Progenitor cell of endocrine pancreas (in vitro differentiated cells): Measurements from ENCODE around the gene TMX4. TPM values are rescaled to one million over a fixed set of nuclear protein-coding genes. Genes with fewer than 3 reads are reported as not detected.
A peak's percentile ranks its signal among the peaks of the same experiment; 100 is the strongest.

Experiments
- DNase-seq: peaks from one replicate; pipeline ENCODE4 v3.0.0; 2021; ENCODE audit warnings: low spot score; ENCODE audit not compliant: unreplicated experiment
- H3K27ac Mint-ChIP-seq: 2 replicates; pipeline ENCODE4 v1.8.0; 2021; ENCODE audit warnings: mild to moderate bottlenecking, moderate library complexity, mixed read lengths
- H3K27me3 Mint-ChIP-seq: 2 replicates; pipeline ENCODE4 v1.8.0; 2021; ENCODE audit warnings: mixed read lengths
- H3K36me3 Mint-ChIP-seq: 2 replicates; pipeline ENCODE4 v1.8.0; 2022; ENCODE audit warnings: mixed read lengths; ENCODE audit not compliant: insufficient read depth
- H3K4me1 Mint-ChIP-seq: 2 replicates; pipeline ENCODE4 v1.8.0; 2021; ENCODE audit warnings: low read depth, mixed read lengths
- H3K4me3 Mint-ChIP-seq: 2 replicates; pipeline ENCODE4 v1.8.0; 2021; ENCODE audit warnings: low read depth, mild to moderate bottlenecking, moderate library complexity, mixed read lengths
- H3K9me3 Mint-ChIP-seq: 2 replicates; pipeline ENCODE4 v1.8.0; 2021; ENCODE audit warnings: low read depth, mixed read lengths
- total RNA-seq: library from RNA; stranded (reverse); gene quantifications from 2 replicates; pipeline ENCODE4 v1.2.1, GENCODE V29; 2021
- TF ChIP-seq, protein P1 (sequence below): fragments of 200-600 bp; sonication (generic); IDR thresholded peaks from one replicate; pipeline ENCODE4 v1.5.0; 2021; ENCODE audit warnings: antibody characterized with exemption, mild to moderate bottlenecking; ENCODE audit not compliant: unreplicated experiment

The TMX4 gene
- total RNA-seq, 1 donor from 2014 or later: 17.8 TPM

DNA sequence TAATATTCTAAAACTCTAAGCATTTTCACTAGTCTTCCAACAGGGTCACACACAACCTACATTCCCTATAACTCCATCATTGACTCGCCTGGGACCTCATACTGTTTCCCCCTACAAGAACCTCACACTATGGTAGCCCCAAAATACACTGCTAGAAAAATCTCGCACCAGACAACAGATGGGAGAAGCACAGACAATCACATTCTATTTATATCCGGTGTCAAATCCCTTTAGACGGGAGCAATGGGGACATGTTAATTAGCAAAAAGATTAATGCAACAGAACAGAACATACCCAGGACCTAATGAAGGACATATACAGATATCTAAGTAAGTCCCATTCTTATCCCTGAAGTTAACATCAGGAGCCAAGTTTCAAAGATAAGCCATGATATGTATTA is 33.6 kb downstream of the TMX4 start:
- Mint-ChIP-seq H3K27ac (no peak overlapping the region), H3K4me3 (no peak overlapping the region), H3K36me3 (peaks cover 6% of the 10 kb centered on the region), H3K9me3 (no peaks in the 10 kb centered on the region), H3K27me3 (no peaks in the 10 kb centered on the region), H3K4me1 (peaks cover 14% of the 10 kb centered on the region)
- DNase-seq: no peak
- TF ChIP-seq, protein P1, sequence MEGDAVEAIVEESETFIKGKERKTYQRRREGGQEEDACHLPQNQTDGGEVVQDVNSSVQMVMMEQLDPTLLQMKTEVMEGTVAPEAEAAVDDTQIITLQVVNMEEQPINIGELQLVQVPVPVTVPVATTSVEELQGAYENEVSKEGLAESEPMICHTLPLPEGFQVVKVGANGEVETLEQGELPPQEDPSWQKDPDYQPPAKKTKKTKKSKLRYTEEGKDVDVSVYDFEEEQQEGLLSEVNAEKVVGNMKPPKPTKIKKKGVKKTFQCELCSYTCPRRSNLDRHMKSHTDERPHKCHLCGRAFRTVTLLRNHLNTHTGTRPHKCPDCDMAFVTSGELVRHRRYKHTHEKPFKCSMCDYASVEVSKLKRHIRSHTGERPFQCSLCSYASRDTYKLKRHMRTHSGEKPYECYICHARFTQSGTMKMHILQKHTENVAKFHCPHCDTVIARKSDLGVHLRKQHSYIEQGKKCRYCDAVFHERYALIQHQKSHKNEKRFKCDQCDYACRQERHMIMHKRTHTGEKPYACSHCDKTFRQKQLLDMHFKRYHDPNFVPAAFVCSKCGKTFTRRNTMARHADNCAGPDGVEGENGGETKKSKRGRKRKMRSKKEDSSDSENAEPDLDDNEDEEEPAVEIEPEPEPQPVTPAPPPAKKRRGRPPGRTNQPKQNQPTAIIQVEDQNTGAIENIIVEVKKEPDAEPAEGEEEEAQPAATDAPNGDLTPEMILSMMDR: no peak

DNA sequence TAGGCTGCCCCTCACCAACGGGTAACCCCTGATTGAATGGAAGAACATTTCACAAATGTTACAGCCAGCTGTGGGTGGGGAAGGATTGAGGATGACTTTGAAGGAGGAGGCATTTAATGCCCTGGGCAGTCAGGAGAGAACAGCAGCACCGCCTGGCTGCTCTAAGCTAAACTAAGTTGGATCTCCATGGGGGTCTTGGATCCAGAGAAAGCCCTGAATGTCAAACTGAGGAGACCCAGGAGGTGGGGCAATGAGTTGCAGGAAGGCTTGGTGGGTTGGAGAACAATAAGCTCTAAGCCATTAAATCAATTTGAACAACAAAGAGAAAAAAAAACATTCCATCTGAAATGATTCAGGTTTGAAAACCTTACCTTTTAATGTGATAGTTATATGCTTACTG is 35.4 kb downstream of the TMX4 start:
- DNase-seq: no peak
- TF ChIP-seq, protein P1: no peak
- H3K36me3 Mint-ChIP-seq: peaks cover 6% of the 10 kb centered on the region
- H3K4me3 Mint-ChIP-seq: no peak overlapping the region
- peaks cover 21% of the 10 kb centered on the region for H3K4me1 Mint-ChIP-seq
- no peaks in the 10 kb centered on the region for H3K9me3 Mint-ChIP-seq
- no peaks in the 10 kb centered on the region for H3K27me3 Mint-ChIP-seq
- no peak overlapping the region for H3K27ac Mint-ChIP-seq

DNA sequence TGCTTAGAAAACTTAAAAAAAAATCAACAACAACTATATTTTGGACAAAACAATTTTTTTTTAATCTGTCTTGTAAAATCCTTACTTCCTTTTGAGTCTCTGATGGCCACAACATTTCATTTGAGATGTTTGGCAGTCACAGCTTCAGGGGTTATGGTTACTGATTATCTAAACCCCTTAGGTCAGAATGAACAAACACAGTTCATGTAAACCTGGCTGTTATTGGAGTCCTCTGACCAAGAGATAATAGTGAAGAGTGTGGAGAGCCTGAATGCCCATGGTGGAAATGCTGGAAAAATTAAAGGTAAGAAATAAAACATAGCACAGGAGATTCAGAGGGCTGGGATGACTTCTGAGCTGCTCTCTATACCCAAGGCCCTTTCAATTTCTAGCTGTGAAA is 38.2 kb downstream of the TMX4 start:
- peak overlapping the region; percentile 50 for H3K27ac Mint-ChIP-seq
- no peaks in the 10 kb centered on the region for H3K27me3 Mint-ChIP-seq
- peaks cover 21% of the 10 kb centered on the region for H3K4me1 Mint-ChIP-seq
- no peaks in the 10 kb centered on the region for H3K9me3 Mint-ChIP-seq
- H3K4me3 Mint-ChIP-seq: no peak overlapping the region
- H3K36me3 Mint-ChIP-seq: peaks cover 6% of the 10 kb centered on the region
- DNase-seq: no peak
- TF ChIP-seq, protein P1: no peak

DNA sequence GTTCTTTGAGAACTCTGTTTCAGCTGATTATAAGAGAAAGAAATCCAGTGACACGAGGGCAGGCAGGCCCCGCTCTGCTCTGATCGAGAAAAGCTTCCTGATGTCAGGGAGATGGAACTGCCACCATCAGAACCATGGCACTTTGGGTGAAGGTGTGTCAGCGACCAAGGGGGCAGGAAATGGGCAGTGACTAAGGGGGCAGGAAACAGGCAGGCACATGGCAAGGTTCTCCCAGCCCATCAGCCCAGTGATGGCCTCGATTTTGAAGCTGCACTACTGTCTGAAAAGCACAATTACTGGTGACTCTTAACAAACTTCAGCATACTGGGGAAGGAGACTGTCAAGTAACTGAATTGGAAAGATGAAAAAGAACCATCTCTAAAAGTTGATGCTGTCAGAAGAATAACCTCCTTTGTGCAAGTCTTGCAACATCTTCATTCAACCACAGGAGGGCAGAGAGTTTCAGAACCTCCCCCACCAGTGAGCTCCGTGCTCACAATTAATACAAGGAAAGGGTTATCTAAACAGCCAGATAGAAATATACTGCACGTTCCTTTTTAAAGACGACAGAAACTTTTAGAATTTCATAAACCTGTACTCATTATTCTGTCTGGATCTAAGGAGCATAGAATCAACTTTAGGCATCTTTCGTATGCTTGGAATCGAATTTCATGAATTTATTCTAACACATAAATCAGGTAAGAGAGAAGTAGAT is 39.1 kb downstream of the TMX4 start:
- H3K27ac Mint-ChIP-seq: peak overlapping the region; percentile 78
- H3K36me3 Mint-ChIP-seq: peaks cover 6% of the 10 kb centered on the region
- no peaks in the 10 kb centered on the region for H3K27me3 Mint-ChIP-seq
- H3K9me3 Mint-ChIP-seq: no peaks in the 10 kb centered on the region
- peak overlapping the region; percentile 45 for H3K4me3 Mint-ChIP-seq
- no peak for DNase-seq
- TF ChIP-seq, protein P1: peak; percentile 64
- peaks cover 21% of the 10 kb centered on the region for H3K4me1 Mint-ChIP-seq

DNA sequence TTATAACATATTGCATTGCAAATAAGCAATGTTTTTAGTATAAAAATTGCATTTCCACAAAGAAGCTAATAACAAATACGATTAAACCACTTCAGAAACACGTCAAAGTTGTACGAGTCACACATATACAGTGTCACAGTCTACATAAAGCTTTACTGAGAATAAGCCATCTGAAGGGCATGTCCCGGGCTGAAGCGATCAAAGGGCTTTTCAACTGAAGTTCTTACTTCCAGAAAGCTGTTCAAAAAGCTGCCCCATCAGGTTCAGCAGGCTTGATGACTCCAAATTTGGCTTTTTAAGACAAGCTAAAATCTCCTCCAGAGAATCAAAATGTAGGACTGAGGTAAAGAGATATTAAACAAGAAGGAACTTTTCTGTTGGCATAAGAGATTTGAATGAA is 41.9 kb downstream of the TMX4 start:
- peaks cover 4% of the 10 kb centered on the region for H3K36me3 Mint-ChIP-seq
- TF ChIP-seq, protein P1: no peak
- no peaks in the 10 kb centered on the region for H3K27me3 Mint-ChIP-seq
- no peak for DNase-seq
- no peaks in the 10 kb centered on the region for H3K9me3 Mint-ChIP-seq
- H3K4me1 Mint-ChIP-seq: peaks cover 21% of the 10 kb centered on the region
- H3K27ac Mint-ChIP-seq: no peak overlapping the region
- H3K4me3 Mint-ChIP-seq: no peak overlapping the region
